SU-DHL-6 (cell line): ENCODE measurements around the gene MARCKS.

Source experiments
- H2AFZ ChIP-seq: fragments of 200-600 bp; sonication (generic); 2 replicates; pipeline ENCODE4 v1.6.1; 2014; ENCODE audit warnings: low read depth, mild to moderate bottlenecking, moderate library complexity, mixed read lengths, antibody characterized with exemption, low read length; ENCODE audit not compliant: severe bottlenecking
- H3F3A ChIP-seq: fragments of 200-600 bp; shearing (Covaris generic); 2 replicates; pipeline ENCODE4 v1.6.0; 2016; ENCODE audit warnings: antibody characterized with exemption, mild to moderate bottlenecking; ENCODE audit not compliant: insufficient read depth
- H3K27ac ChIP-seq: fragments of 200-600 bp; sonication (generic); 2 replicates; pipeline ENCODE4 v1.5.1; 2016; ENCODE audit warnings: low read depth, mild to moderate bottlenecking, low read length, moderate library complexity, mixed read lengths
- H3K27me3 ChIP-seq: fragments of 200-600 bp; sonication (generic), shearing (Covaris generic); 2 replicates; pipeline ENCODE4 v1.6.0; 2014; ENCODE audit warnings: mild to moderate bottlenecking, low read length
- H3K36me3 ChIP-seq: fragments of 200-600 bp; sonication (generic); 2 replicates; pipeline ENCODE4 v1.6.1; 2014; ENCODE audit warnings: mild to moderate bottlenecking, low read length, mixed read lengths
- H3K4me2 ChIP-seq: fragments of 300-600, 200-600 bp; shearing (Covaris generic), sonication (generic); 2 replicates; pipeline ENCODE4 v1.6.0; 2014; ENCODE audit warnings: low read length, low read depth, mild to moderate bottlenecking; ENCODE audit not compliant: poor library complexity, severe bottlenecking
- H3K4me3 ChIP-seq: fragments of 200-600 bp; sonication (generic); 2 replicates; pipeline ENCODE4 v1.5.1; 2014; ENCODE audit warnings: antibody characterized with exemption, low read length, mild to moderate bottlenecking, mixed read lengths; ENCODE audit not compliant: insufficient read depth, poor library complexity, severe bottlenecking
- H3K79me2 ChIP-seq: fragments of 200-600 bp; sonication (generic); 2 replicates; pipeline ENCODE4 v1.6.1; 2014; ENCODE audit warnings: mild to moderate bottlenecking, low read length, moderate library complexity; ENCODE audit not compliant: insufficient read depth
- H3K9ac ChIP-seq: fragments of 200-600 bp; sonication (generic); 2 replicates; pipeline ENCODE4 v1.7.0; 2014; ENCODE audit warnings: mild to moderate bottlenecking, low read length
- H3K9me2 ChIP-seq: fragments of 200-600 bp; sonication (generic); replicated peaks from 2 replicates; pipeline ENCODE4 v1.6.1; 2014; ENCODE audit warnings: low read length; ENCODE audit not compliant: insufficient read depth
- H3K9me3 ChIP-seq: fragments of 200-600 bp; sonication (generic); 2 replicates; pipeline ENCODE4 v1.6.1; 2014; ENCODE audit warnings: low read length, mixed read lengths; ENCODE audit not compliant: insufficient read depth
- H4K20me1 ChIP-seq: fragments of 200-600 bp; sonication (generic); 2 replicates; pipeline ENCODE4 v1.6.1; 2014; ENCODE audit warnings: low read depth, mild to moderate bottlenecking, antibody characterized with exemption, low read length, moderate library complexity, mixed read lengths
- CTCF ChIP-seq: fragments of 200-600 bp; sonication (generic); IDR thresholded peaks from one replicate; pipeline ENCODE4 v1.5.1; 2017; ENCODE audit warnings: antibody characterized with exemption, mild to moderate bottlenecking, low read length, moderate library complexity; ENCODE audit not compliant: insufficient read depth, poor library complexity, severe bottlenecking
- EZH2phosphoT487 ChIP-seq: fragments of 200-600 bp; sonication (generic), shearing (Covaris generic); conservative IDR thresholded peaks from 2 replicates; pipeline ENCODE4 v1.6.1; 2018; ENCODE audit warnings: mild to moderate bottlenecking, antibody characterized with exemption, low read length, moderate library complexity, mixed read lengths

The MARCKS gene

DNA sequence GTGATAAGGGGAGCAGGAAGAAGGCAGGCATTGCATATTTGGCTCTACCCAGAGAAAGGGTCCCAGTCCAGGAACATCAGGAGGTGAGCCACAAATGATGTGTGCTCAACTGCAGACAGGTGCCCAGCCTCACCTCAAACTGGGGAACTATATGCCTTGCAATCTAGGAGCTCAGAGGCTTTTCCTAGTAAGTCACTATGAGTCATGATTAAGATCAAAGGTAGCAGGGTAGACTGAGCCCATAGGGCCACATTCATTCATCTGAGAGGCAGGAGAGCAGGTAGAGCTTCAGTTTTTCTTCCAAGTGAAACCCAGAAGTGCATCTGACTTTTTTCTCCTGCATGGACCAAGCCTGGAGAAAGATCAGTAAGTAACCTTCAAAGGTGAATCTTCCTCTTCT, 31.3 kb downstream of the MARCKS start:
- TF ChIP-seq CTCF (no peak), EZH2phosphoT487 (no peak)
- H3F3A ChIP-seq, result no peaks in the 10 kb centered on the region
- no peaks in the 10 kb centered on the region for H3K9me3 ChIP-seq
- no peak overlapping the region for H3K4me2 ChIP-seq
- no peaks in the 10 kb centered on the region for H3K27me3 ChIP-seq
- H4K20me1 ChIP-seq, result no peaks in the 10 kb centered on the region
- no peak overlapping the region for H2AFZ ChIP-seq
- no peak overlapping the region for H3K4me3 ChIP-seq
- H3K36me3 ChIP-seq, result no peaks in the 10 kb centered on the region
- no peak overlapping the region for H3K9ac ChIP-seq
- no peaks in the 10 kb centered on the region for H3K9me2 ChIP-seq
- no peaks in the 10 kb centered on the region for H3K79me2 ChIP-seq
- no peak overlapping the region for H3K27ac ChIP-seq

DNA sequence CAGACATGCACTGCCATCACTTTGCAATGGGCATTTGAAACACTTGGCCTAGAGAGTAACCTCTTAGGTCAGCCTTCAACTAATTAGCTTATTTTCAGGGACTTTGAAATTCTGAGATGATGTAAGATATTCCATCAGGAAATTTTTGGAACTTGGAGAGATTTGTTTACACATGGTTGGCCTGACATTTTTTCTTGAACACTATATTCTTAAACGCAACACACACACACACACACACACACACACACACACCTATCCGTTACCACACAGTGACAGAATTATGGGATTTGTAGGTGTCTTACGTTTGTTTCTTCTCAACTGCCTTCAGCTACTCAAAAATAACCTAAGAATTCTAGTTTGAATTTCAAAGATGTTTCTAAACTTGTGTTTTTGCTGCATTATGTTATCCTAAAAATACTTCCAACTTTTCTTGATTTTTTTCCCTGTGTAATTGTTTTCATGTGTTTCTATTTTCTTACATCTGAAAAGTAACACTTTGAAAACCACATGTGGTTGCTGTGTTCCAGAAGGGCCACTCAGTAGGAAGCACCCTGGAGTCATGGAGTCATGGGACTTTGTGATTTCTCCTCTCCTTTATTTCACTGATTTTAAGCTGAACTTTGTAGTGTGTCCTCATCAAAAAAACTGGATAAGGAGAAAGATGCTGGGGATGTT, 31.9 kb downstream of the MARCKS start:
- H3K4me2 ChIP-seq, result no peak overlapping the region
- H3K27ac ChIP-seq, result no peak overlapping the region
- no peaks in the 10 kb centered on the region for H3K9me3 ChIP-seq
- no peak overlapping the region for H3K9ac ChIP-seq
- no peaks in the 10 kb centered on the region for H3K27me3 ChIP-seq
- TF ChIP-seq EZH2phosphoT487, result no peak
- no peak for TF ChIP-seq CTCF
- H3K9me2 ChIP-seq, result no peaks in the 10 kb centered on the region
- H3F3A ChIP-seq, result no peaks in the 10 kb centered on the region
- H3K4me3 ChIP-seq, result no peak overlapping the region
- no peaks in the 10 kb centered on the region for H4K20me1 ChIP-seq
- H3K36me3 ChIP-seq, result no peaks in the 10 kb centered on the region
- H3K79me2 ChIP-seq, result no peaks in the 10 kb centered on the region
- no peak overlapping the region for H2AFZ ChIP-seq

- Histone ChIP-seq H3K9me3 (no peaks in the 10 kb centered on the region), H3K9ac (no peak overlapping the region), H3K27me3 (no peaks in the 10 kb centered on the region), H3K4me2 (no peak overlapping the region), H4K20me1 (no peaks in the 10 kb centered on the region), H3K4me3 (no peak overlapping the region), H3K36me3 (no peaks in the 10 kb centered on the region), H3F3A (no peaks in the 10 kb centered on the region), H2AFZ (no peak overlapping the region), H3K79me2 (no peaks in the 10 kb centered on the region), H3K27ac (no peak overlapping the region), H3K9me2 (no peaks in the 10 kb centered on the region)
- TF ChIP-seq CTCF (no peak), EZH2phosphoT487 (no peak)
Measured at GRCh38 chr6:113893451-113893850, 36.3 kb downstream of the MARCKS start.
